PC-9 (cell line): Measurements from ENCODE around the gene WNT3. TPM values are rescaled to one million over a fixed set of nuclear protein-coding genes. Genes with fewer than 3 reads are reported as not detected.

Experiments used
- BruUV-seq: library from RNA; stranded (reverse); fragments of 400-500 nt; replicated peaks from 2 replicates; lab custom pipeline; 2021; lab: Mats Ljungman, UMichigan
- CTCF ChIA-PET: fragments of 300-600 bp; sonication (Branson Sonifier 250); formaldehyde crosslinking; loops from one replicate; lab custom pipeline; 2022; ENCODE audit warnings: antibody characterized with exemption; lab: Charles Lee
- POLR2A ChIA-PET: fragments of 300-600 bp; sonication (Branson Sonifier 250); formaldehyde crosslinking; loops from one replicate; lab custom pipeline; 2022; ENCODE audit warnings: antibody characterized with exemption; ENCODE audit not compliant: unreplicated experiment; lab: Charles Lee
- DNase-seq, 2 experiments: peaks; one replicate each; pipeline versions ENCODE4 v3.0.0 to v3.0.0-alpha.2; 2015 to 2022; ENCODE audit warnings: mixed read lengths in 1 of 2
- H2AFZ ChIP-seq: fragments of 200-600 bp; sonication (generic); 2 replicates; pipeline ENCODE4 v1.8.1; 2017; ENCODE audit warnings: antibody characterized with exemption
- H3F3A ChIP-seq: fragments of 200-600 bp; sonication (generic); 2 replicates; pipeline ENCODE4 v1.8.1; 2017; ENCODE audit warnings: antibody characterized with exemption, mild to moderate bottlenecking, low read depth; ENCODE audit not compliant: insufficient read depth
- H3K27ac ChIP-seq: fragments of 200-600 bp; sonication (generic); 2 replicates; pipeline ENCODE4 v1.6.1; 2016; ENCODE audit warnings: mixed run types
- H3K27me3 ChIP-seq: fragments of 200-600 bp; sonication (generic); 2 replicates; pipeline ENCODE4 v1.6.1; 2016; ENCODE audit warnings: low read depth, mixed run types; ENCODE audit not compliant: insufficient read depth
- H3K36me3 ChIP-seq: fragments of 200-600 bp; sonication (generic); 2 replicates; pipeline ENCODE4 v1.6.1; 2016; ENCODE audit warnings: low read depth, mixed run types
- H3K4me1 ChIP-seq: fragments of 200-600 bp; sonication (generic); replicated peaks from 2 replicates; pipeline ENCODE4 v1.6.1; 2016; ENCODE audit warnings: mixed run types; ENCODE audit not compliant: insufficient read depth
- H3K4me2 ChIP-seq: fragments of 200-600 bp; sonication (generic); 2 replicates; pipeline ENCODE4 v1.6.1; 2017; ENCODE audit warnings: mixed run types
- H3K4me3 ChIP-seq: fragments of 200-600 bp; sonication (generic); 2 replicates; pipeline ENCODE4 v1.6.1; 2016; ENCODE audit warnings: mixed run types
- H3K79me2 ChIP-seq: fragments of 200-600 bp; sonication (generic); 2 replicates; pipeline ENCODE4 v1.6.1; 2017; ENCODE audit warnings: low read depth, mixed run types
- H3K9me2 ChIP-seq: fragments of 200-600 bp; sonication (generic); 2 replicates; pipeline ENCODE4 v1.8.1; 2017; ENCODE audit warnings: mild to moderate bottlenecking; ENCODE audit not compliant: insufficient read depth
- H3K9me3 ChIP-seq: fragments of 200-600 bp; sonication (generic); 2 replicates; pipeline ENCODE4 v1.8.1; 2016; ENCODE audit warnings: low read depth; ENCODE audit not compliant: insufficient read depth
- H4K20me1 ChIP-seq: fragments of 200-600 bp; sonication (generic); 2 replicates; pipeline ENCODE4 v1.8.1; 2017; ENCODE audit not compliant: insufficient read depth
- EZH2 ChIP-seq: fragments of 200-600 bp; sonication (generic); IDR thresholded peaks from 2 replicates; pipeline ENCODE4 v1.8.0; 2017; ENCODE audit warnings: antibody characterized with exemption, low read depth
- intact Hi-C: fragments of 100-400 bp; cut with micrococcal nuclease; formaldehyde crosslinking; loops from one replicate; pipeline ENCODE4 v1.10.0; 2022; ENCODE audit not compliant: unreplicated experiment
- total RNA-seq: library from RNA; stranded (reverse); gene quantifications from 2 replicates; pipeline ENCODE4 v1.2.3, GENCODE V29; 2021
- TF ChIP-seq, protein P1 (sequence below): fragments of 200-600 bp; sonication (generic); conservative IDR thresholded peaks from 2 replicates; pipeline ENCODE4 v1.6.1; 2017; ENCODE audit warnings: mixed run types, antibody characterized with exemption, mild to moderate bottlenecking, moderate library complexity

WNT3 gene
- total RNA-seq, 1 experiment from 2014 or later: 14.0 TPM

DNA sequence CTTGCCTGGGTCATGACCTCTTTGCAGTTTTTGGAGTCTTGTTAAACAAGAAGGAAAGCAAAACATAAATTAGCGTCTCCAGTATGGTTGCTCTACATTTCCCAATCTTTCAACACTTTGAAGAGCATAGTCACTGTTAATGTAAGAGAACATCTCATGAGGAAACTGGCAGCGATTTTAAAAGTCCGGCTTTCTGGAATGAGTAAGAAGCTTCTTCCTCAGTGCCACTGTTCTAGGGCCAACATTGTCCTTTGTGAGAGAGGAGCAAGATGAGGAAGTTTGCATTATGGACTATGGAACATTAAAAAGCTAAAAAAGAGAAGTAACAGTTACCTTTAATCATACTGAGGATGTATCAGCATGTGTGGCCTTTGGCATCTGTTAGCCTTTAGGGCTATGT, 73.1 kb downstream of the WNT3 start:
- CTCF ChIA-PET: no interaction called here
- Histone ChIP-seq H3K4me2 (no peak overlapping the region), H3K27ac (no peak overlapping the region), H3F3A (peaks cover 25% of the 10 kb centered on the region), H3K27me3 (no peaks in the 10 kb centered on the region), H3K9me3 (no peaks in the 10 kb centered on the region), H3K9me2 (0 out of 2 replicates have a peak, but pooled peaks cover 3% of the 10 kb centered on the region), H4K20me1 (no peaks in the 10 kb centered on the region), H3K79me2 (no peaks in the 10 kb centered on the region), H3K4me3 (no peak overlapping the region), H3K4me1 (peaks cover 21% of the 10 kb centered on the region), H2AFZ (no peak overlapping the region), H3K36me3 (peaks cover 5% of the 10 kb centered on the region; the same call in 1 of the 2 replicates)
- intact Hi-C loops: no loop called here
- TF ChIP-seq, protein P1, sequence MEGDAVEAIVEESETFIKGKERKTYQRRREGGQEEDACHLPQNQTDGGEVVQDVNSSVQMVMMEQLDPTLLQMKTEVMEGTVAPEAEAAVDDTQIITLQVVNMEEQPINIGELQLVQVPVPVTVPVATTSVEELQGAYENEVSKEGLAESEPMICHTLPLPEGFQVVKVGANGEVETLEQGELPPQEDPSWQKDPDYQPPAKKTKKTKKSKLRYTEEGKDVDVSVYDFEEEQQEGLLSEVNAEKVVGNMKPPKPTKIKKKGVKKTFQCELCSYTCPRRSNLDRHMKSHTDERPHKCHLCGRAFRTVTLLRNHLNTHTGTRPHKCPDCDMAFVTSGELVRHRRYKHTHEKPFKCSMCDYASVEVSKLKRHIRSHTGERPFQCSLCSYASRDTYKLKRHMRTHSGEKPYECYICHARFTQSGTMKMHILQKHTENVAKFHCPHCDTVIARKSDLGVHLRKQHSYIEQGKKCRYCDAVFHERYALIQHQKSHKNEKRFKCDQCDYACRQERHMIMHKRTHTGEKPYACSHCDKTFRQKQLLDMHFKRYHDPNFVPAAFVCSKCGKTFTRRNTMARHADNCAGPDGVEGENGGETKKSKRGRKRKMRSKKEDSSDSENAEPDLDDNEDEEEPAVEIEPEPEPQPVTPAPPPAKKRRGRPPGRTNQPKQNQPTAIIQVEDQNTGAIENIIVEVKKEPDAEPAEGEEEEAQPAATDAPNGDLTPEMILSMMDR: no peak
- no peak for TF ChIP-seq EZH2
- POLR2A ChIA-PET: no interaction called here
- BruUV-seq: no TSS peak
- DNase-seq: no peak

DNA sequence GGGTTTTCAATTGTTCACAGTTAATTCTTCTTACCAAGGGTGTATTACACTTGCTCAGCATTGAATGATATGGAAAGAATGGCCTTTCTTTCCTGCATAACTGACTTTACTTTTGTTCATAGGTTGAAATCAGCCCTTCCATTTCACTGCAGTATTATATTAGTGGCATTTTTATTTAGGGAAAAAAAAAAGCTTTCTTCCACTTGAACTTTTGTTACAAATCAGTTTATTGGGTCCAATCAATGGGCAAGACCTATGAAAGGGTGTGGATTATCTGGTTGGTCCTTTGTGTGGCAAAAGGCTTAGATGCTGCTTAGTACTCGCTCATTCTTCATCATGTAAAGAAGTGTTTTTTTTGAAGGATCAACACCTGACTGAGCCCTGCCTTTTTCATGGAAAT, 74.1 kb downstream of the WNT3 start:
- POLR2A ChIA-PET: no interaction called here
- TF ChIP-seq, protein P1: no peak

DNA sequence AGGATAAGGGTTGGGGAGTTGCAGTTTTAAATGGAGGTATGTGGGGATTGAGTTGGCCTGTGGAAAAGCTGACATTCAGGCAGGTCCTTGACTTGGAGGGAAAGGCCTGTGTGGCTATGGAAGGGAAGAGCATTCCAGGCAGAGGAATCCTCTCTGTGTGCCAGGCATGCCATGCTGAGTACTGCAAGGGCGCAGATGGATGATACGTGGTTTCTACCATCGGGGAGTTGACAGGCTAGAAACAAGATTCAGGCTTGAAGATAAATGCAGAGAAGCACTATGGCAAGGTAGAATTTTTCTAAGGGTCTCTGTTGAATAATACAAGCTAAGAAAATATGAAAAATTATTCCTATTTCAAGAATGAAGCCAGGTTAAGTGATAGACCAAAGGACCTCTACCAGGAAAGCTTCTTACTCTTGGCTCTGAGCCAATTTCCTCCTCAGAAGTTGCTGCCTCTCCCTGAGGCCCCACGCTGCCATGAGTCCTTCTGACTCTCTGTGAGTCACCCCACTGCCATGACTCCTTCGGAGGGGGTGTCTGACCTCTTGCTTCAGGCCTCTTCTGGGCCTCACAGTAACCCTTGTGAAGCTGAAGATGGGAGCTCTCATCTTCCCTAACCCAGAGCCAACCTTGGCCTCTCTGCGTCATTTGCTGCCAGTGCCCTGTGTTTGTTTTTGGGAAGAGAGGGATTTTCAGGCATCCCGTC, 75.8 kb downstream of the WNT3 start:
- peaks cover 25% of the 10 kb centered on the region for H3F3A ChIP-seq

More for the DNA sequence above, 74.1 kb downstream of the WNT3 start:
- Histone ChIP-seq H3K9me3 (no peaks in the 10 kb centered on the region), H3K4me2 (no peak overlapping the region), H4K20me1 (no peaks in the 10 kb centered on the region), H3K9me2 (0 out of 2 replicates have a peak, but pooled peaks cover 3% of the 10 kb centered on the region), H3K27me3 (no peaks in the 10 kb centered on the region), H3K27ac (no peak overlapping the region), H3K4me3 (no peak overlapping the region), H3K36me3 (peaks cover 2% of the 10 kb centered on the region; the same call in 1 of the 2 replicates), H2AFZ (no peak overlapping the region), H3F3A (peaks cover 25% of the 10 kb centered on the region), H3K4me1 (peaks cover 21% of the 10 kb centered on the region), H3K79me2 (no peaks in the 10 kb centered on the region)
- CTCF ChIA-PET: no interaction called here
- BruUV-seq: no TSS peak
- peak in 1 of 2 experiments; percentile 9 for DNase-seq
- intact Hi-C loops: no loop called here

More for the DNA sequence above, 75.8 kb downstream of the WNT3 start:
- no peak overlapping the region for H2AFZ ChIP-seq
- intact Hi-C loops: no loop called here
- H3K27me3 ChIP-seq: no peaks in the 10 kb centered on the region
- peak; percentile 73 to 94 for DNase-seq
- H3K4me1 ChIP-seq: peaks cover 21% of the 10 kb centered on the region
- H3K4me3 ChIP-seq: no peak overlapping the region
- H3K4me2 ChIP-seq: peak overlapping the region; percentile 38
- no peaks in the 10 kb centered on the region for H3K9me3 ChIP-seq
- no peaks in the 10 kb centered on the region for H3K79me2 ChIP-seq
- no TSS peak for BruUV-seq
- ChIA-PET CTCF (interaction anchor here (0.6 kb wide), 1 partner anchor 16 kb away, joined by 4 read pairs; no protein-coding TSS in a partner anchor), POLR2A (interaction anchor here (0.6 kb wide), 1 partner anchor 10 kb away, joined by 6 read pairs; no protein-coding TSS in a partner anchor)
- H4K20me1 ChIP-seq: no peaks in the 10 kb centered on the region
- TF ChIP-seq, protein P1: no peak
- no peak for TF ChIP-seq EZH2
- 0 out of 2 replicates have a peak, but pooled peaks cover 3% of the 10 kb centered on the region for H3K9me2 ChIP-seq
- H3K36me3 ChIP-seq: no peaks in the 10 kb centered on the region
- H3K27ac ChIP-seq: peak overlapping the region; percentile 48
